HG03159 (cell line): ENCODE measurements around the gene MAP2.

Source experiments
- ATAC-seq: cut with Tn5 transposase; IDR thresholded peaks from one replicate; pipeline ENCODE4 v1.9.1; 2021; ENCODE audit warnings: mild to moderate bottlenecking, moderate library complexity; ENCODE audit not compliant: unreplicated experiment

MAP2 gene

GRCh38 chr2:209422191-209422754 is 1.6 kb upstream of the MAP2 start:
- no peak for ATAC-seq

GRCh38 chr2:209424199-209424701 is 403 bp downstream of the MAP2 start:
- peak; percentile 19 for ATAC-seq

GRCh38 chr2:209424781-209425470 is 1.1 kb downstream of the MAP2 start:
- ATAC-seq, result no peak

- peak; percentile 47 for ATAC-seq
These were observed 1.7 kb downstream of the MAP2 start for GRCh38 chr2:209425471-209426071.

DNA sequence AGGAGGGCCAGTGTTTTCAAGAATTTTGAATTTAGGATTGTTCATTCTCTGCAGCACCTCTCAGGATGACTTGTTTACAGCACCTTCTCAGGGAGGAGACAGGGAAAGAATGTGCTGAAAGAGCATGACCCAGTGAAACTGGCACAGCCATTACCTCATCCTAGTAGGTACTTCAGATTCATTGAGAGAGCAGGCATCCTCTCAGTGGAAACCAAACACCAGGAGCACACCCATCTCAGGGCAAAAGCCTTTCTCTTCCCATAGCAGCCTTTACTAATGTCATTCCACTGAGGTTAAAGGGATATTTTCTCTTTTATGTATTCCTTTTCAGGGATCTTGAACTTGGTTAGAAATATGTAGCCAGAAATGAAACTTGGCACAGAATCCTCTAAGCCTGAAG is 2.6 kb downstream of the MAP2 start:
- no peak for ATAC-seq

- no peak for ATAC-seq
These were observed 7.9 kb downstream of the MAP2 start for GRCh38 chr2:209431701-209432100.

DNA sequence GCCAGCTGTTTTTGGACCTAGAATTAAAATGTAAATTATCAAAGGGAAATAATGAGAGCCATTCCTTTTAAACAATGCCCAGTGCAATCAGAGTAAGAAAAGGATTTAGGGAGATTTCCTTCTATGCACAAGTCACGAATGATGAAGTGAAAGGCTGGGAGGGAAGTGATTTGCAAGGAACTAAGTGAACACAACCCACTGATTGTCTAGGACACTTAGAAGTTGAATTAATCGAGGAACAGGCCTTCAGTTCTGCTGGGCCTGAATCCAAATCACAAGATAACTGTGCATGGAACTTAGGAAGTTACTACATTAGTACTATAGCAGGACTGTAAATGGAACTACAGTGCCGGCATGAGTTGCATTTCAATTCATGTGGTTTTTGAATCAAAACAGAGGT is 17.7 kb downstream of the MAP2 start:
- ATAC-seq, result no peak

DNA sequence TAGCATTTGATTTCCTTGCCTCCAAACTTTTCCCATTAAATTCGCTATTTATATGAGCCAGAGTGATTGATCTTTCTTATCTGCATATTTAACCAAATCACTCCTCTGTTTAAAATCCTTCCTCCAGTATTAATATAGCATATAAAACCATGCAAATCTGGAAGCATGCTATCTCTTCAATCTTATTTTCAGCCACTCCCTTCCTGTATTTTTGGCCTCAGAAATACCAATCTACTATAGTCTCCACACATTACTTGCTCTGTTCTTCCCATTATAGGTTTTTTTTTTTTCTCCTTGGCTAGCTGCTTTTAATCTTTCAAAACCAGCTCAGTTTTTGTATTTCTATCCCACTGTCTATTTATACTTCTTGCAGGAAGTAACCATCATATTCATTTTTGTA is 19.1 kb downstream of the MAP2 start:
- no peak for ATAC-seq

GRCh38 chr2:209445485-209445884 is 21.6 kb downstream of the MAP2 start:
- ATAC-seq, result no peak

DNA sequence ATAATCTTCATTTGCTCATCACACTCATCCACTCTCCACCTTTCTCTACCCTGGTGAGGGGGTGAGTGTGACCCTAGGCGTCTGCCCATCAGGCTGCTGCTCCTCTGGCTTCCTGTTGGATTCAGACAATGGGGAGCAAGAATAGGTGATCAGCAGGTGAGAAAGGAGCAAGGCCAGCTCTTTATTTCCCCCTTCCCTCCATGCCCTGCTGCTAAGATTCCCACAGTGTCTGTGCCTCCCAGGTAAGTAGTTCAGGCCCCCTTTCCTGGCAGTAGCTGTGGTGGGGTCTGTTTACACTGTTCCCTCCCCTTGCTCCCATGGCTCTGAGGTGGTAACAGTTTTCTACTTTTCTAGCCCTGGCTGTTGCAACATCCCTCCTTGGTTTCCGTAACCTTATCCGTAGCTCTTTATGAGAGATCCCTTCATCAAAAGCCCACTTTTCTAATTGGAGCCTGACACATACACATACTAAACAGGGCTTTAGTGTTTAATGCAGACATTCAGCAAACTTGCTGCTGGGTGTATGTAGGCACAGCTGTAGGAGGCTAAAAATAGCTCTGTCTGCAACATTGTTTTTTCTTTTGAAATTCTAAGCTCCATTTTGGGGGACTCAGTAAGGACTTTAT is 27.5 kb downstream of the MAP2 start:
- no peak for ATAC-seq

DNA sequence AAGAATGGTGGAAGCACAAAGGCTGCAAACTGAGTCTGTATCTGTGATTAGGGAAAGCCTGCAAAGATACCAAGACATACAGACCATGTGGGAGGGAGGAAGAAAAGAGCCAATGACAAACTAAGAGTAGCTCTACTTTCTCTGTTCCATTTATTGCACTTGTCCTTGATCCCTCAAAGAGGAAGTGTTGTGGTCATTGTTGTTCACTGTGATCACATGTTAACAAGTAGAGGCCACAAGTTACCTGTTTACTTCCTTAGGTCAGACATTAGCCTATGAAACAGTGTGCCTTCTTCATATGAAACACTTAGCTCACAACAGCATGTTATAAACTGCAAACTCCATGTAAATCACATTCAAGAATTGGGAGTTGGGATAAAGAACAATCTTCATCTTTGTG is 32.6 kb downstream of the MAP2 start:
- no peak for ATAC-seq

GRCh38 chr2:209458008-209458979 is 34.4 kb downstream of the MAP2 start:
- ATAC-seq, result no peak

DNA sequence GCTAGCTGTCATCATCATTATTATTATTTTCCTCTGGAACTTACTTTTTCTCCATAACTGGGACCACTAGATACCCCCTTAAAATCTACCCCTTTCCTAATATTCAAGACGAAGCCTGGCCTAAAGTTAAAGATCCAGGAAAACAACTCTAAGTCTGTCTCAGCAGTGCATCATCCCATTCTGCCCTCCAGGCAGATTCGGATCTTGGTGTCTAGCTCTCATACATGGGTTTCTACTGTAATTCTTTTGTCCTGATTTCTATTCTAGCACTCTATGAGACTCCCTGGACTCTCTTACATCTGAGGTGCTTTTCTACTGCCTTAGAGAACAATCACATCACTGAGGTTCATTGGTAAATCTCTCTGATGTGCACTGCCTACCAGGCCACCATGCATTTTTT is 35.5 kb downstream of the MAP2 start:
- ATAC-seq, result no peak

DNA sequence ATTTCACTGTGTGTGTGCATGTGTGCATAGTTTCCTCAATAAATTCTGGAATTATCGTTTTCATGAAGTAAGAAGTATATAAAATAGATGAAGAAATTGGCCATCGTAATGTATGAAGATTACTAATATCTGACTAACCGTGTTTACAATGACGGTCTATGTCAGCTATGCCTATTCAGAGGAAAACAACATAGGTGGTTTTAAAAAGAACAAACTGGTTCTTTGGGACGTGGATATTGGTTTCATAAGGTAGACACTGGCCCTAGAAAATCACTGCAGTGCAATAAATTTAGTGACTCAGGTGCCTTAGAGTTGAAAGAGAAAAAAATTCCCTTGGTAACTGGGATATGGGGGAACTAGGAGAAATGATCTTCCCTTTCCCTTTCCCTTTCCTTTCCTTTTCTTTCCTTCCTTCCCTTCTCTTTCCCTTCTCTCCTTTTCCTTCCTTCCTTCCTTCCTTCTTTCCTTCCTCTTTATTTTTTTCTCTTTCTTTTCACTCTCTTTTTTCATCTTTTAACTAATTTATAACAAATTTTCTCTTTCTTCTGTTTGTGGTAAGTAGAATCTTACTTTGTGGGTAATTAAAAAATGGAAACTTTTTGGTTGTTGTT is 36.4 kb downstream of the MAP2 start:
- ATAC-seq, result no peak

GRCh38 chr2:209463226-209463625 is 39.4 kb downstream of the MAP2 start:
- ATAC-seq, result no peak

DNA sequence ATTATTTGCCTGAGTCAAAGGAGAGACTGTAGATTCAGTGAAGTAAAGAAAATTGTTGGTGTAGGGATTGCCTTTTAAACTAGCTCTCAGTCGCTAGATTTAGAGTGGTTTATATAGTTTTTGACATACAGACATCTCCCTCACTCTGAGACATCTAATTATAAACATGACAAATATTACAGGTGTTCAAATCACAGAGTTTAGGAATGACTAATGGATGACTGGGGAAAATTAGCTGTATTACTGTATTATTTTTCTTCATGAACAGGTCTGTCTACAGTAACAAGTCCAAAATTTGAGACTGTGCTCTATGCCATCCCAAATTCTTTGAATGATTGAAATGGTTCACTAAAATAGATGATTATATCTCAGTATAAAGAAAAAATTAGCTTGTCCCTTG is 40.0 kb downstream of the MAP2 start:
- ATAC-seq, result no peak

DNA sequence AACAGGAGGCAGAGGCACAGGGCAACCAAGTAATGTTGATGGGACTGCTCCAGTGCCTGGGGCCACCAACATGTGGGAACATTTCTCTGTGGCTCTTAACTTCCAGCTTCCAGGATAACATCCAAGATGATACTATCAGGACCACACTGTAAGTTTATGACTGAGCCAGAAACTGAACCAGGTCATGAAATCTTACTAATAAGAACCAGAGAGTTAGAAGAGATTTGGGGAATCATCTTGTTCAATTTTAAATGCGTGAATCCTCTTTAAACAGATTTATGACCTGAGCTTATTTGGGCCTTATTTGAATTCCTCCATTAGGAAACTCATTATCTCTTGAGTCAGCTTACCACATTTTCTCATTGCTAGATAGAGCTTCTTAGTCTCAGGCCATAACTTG is 45.0 kb downstream of the MAP2 start:
- ATAC-seq, result no peak

- no peak for ATAC-seq
These were observed 45.6 kb downstream of the MAP2 start for GRCh38 chr2:209469481-209469880.

GRCh38 chr2:209470466-209470865 is 46.6 kb downstream of the MAP2 start:
- no peak for ATAC-seq

DNA sequence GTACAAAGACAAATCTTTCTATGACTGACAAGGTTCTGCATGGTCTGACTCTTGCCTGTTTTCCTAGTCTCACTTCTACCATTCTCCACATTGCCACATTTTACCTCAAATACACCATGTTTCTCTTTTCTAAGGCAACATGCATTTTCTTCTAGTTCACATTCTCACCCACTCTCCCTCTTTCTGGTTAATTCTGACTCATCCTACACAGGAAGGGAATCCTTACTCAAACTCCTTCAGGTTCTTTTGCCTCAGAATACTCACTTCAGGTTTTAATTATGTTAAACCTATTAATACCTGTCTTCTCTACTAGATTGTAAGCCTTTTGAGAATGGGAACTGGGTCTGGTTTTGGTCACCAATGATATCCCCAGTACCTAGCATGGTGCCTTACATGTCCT is 47.2 kb downstream of the MAP2 start:
- ATAC-seq, result no peak
